Panc1 (cell line): ENCODE data around the gene GOLGA6L10. TPM values are rescaled to one million over a fixed set of nuclear protein-coding genes. Genes with fewer than 3 reads are reported as not detected.
"Not testable (repeated sequence)": the region's sequence is repeated elsewhere in the genome, so short reads cannot be mapped to it uniquely, and the experiment has no call there.

Source experiments
- ATAC-seq: fragments of 200-7000 bp; cut with Tn5 transposase; 2 replicates; pipeline ENCODE4 v1.9.1; 2020; ENCODE audit warnings: mild to moderate bottlenecking, moderate library complexity
- BruUV-seq: library from RNA; stranded (reverse); fragments of 400-500 nt; replicated peaks from 2 replicates; lab custom pipeline; 2021; lab: Mats Ljungman, UMichigan
- CTCF ChIA-PET: fragments of 300-600 bp; sonication (Branson Sonifier 250); formaldehyde crosslinking; loops from one replicate; lab custom pipeline; 2022; ENCODE audit warnings: antibody characterized with exemption; lab: Charles Lee
- POLR2A ChIA-PET: fragments of 300-600 bp; sonication (Branson Sonifier 250); formaldehyde crosslinking; loops from one replicate; lab custom pipeline; 2022; ENCODE audit warnings: antibody characterized with exemption; lab: Charles Lee
- DNase-seq: peaks from one replicate; pipeline ENCODE4 v3.0.0-alpha.2; 2010; ENCODE audit warnings: low read depth, low spot score
- H3K27ac ChIP-seq: 2 replicates; pipeline ENCODE4 v1.5.1; 2011; ENCODE audit warnings: mild to moderate bottlenecking, low read length, inconsistent platforms
- H3K27me3 ChIP-seq: fragments of 200-500 bp; sonication (Bioruptor generic); 2 replicates; pipeline ENCODE4 v1.6.0; 2014; ENCODE audit warnings: low read length, inconsistent platforms; ENCODE audit not compliant: control insufficient read depth, insufficient read depth
- H3K36me3 ChIP-seq: fragments of 200-500 bp; sonication (Bioruptor generic); 2 replicates; pipeline ENCODE4 v1.5.1; 2014; ENCODE audit warnings: inconsistent platforms, mild to moderate bottlenecking, low read length, moderate library complexity; ENCODE audit not compliant: control insufficient read depth, insufficient read depth
- H3K4me1 ChIP-seq: 2 replicates; pipeline ENCODE4 v1.5.1; 2011; ENCODE audit warnings: inconsistent platforms, mild to moderate bottlenecking, low read length, moderate library complexity; ENCODE audit not compliant: control insufficient read depth, insufficient read depth
- H3K4me3 ChIP-seq, 2 experiments: 2 replicates each; pipeline ENCODE4 v1.5.1; 2011 to 2012; ENCODE audit warnings: low read depth in 2 of 2, low read length in 2 of 2, mild to moderate bottlenecking in 2 of 2, inconsistent platforms in 1 of 2, moderate library complexity in 1 of 2
- H3K9me3 ChIP-seq: fragments of 200-500 bp; sonication (Bioruptor generic); 2 replicates; pipeline ENCODE4 v1.5.1; 2014; ENCODE audit warnings: low read depth, mild to moderate bottlenecking, inconsistent platforms, low read length, moderate library complexity; ENCODE audit not compliant: control insufficient read depth, insufficient read depth
- POLR2AphosphoS5 ChIP-seq: IDR thresholded peaks from 2 replicates; pipeline ENCODE4 v1.6.1; 2012; ENCODE audit warnings: mild to moderate bottlenecking, low read depth, low read length, moderate library complexity
- SIN3A ChIP-seq: IDR thresholded peaks from 2 replicates; pipeline ENCODE4 v1.6.1; 2012; ENCODE audit warnings: low read depth, mild to moderate bottlenecking, low read length, moderate library complexity, borderline replicate concordance; ENCODE audit not compliant: insufficient read depth
- TCF7L2 ChIP-seq: IDR thresholded peaks from 2 replicates; pipeline ENCODE4 v1.6.1; 2011; ENCODE audit warnings: mild to moderate bottlenecking, low read depth, low read length, inconsistent platforms
- in situ Hi-C: cut with HindIII; loops from 2 replicates; pipeline ENCODE4 v1.10.0; 2016; ENCODE audit warnings: low sequenced_read_pairs, low pct_unique_long_range_greater_than_20kb
- intact Hi-C: fragments of 100-400 bp; cut with micrococcal nuclease; formaldehyde crosslinking; loops from one replicate; pipeline ENCODE4 v1.10.0; 2022; ENCODE audit not compliant: unreplicated experiment
- total RNA-seq: library from RNA; stranded (reverse); gene quantifications from one replicate; pipeline ENCODE4 v1.2.1, GENCODE V29; 2021; ENCODE audit not compliant: unreplicated experiment
- TF ChIP-seq, protein P1 (sequence below): fragments of 450-650 bp; IDR thresholded peaks from 2 replicates; pipeline ENCODE4 v1.5.1; 2017; ENCODE audit warnings: mild to moderate bottlenecking
- TF ChIP-seq, protein P2 (sequence below), 2 experiments: IDR thresholded peaks; 2 replicates each; pipeline ENCODE4 v1.6.1; 2011 to 2012; ENCODE audit warnings: low read depth in 2 of 2, control low read depth in 1 of 2, low read length in 1 of 2, mild to moderate bottlenecking in 1 of 2, moderate library complexity in 1 of 2; ENCODE audit not compliant: insufficient read depth in 1 of 2

GOLGA6L10 gene
- total RNA-seq, 1 experiment from 2014 or later = 3.5 TPM

DNA sequence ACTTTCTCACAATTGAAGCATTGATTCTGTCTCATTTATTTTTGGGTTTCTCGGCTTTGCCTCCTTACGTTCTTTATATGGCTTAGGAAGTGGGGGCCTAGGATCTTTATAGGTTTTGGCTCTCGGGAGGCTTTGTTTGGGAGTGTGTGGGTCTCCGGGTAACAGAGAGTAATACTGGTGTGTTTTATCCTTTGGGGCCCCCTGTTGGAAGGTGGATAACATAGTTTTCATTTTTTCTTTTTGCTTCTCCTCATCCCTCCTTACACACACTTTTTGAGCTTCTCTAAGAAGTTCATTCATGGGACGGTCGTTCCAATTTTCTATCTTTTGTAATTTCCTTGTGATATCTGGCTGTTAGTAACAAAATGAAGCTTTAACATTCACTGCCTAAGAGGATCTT lies 30.3 kb upstream of the GOLGA6L10 start:
- BruUV-seq, CTCF ChIA-PET, H3K9me3 ChIP-seq, H3K4me3 ChIP-seq, ATAC-seq, H3K27me3 ChIP-seq, intact Hi-C loops, in situ Hi-C loops, DNase-seq, POLR2A ChIA-PET, H3K36me3 ChIP-seq, H3K27ac ChIP-seq, H3K4me1 ChIP-seq: not testable (repeated sequence)
- TF ChIP-seq, protein P1, sequence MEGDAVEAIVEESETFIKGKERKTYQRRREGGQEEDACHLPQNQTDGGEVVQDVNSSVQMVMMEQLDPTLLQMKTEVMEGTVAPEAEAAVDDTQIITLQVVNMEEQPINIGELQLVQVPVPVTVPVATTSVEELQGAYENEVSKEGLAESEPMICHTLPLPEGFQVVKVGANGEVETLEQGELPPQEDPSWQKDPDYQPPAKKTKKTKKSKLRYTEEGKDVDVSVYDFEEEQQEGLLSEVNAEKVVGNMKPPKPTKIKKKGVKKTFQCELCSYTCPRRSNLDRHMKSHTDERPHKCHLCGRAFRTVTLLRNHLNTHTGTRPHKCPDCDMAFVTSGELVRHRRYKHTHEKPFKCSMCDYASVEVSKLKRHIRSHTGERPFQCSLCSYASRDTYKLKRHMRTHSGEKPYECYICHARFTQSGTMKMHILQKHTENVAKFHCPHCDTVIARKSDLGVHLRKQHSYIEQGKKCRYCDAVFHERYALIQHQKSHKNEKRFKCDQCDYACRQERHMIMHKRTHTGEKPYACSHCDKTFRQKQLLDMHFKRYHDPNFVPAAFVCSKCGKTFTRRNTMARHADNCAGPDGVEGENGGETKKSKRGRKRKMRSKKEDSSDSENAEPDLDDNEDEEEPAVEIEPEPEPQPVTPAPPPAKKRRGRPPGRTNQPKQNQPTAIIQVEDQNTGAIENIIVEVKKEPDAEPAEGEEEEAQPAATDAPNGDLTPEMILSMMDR = peak; percentile 49

DNA sequence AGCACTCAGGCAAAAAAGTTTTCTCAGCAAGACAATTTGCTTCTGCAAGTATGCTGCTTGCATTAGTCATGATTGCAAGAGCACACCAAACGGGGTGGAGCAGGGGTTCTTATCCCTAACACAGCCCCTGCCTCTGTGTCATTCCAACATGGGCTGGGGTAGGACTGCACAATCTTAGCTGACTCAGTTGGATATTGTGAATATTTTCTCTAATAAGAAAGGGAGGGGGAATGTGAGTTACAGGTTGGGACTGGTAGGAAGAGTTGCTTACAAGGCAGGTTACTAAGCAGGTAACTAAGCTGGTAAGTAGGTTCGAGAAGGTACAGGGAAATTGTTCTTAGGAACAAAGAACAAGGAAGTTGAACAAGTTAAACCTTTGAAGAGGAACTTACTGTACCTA lies 24.4 kb upstream of the GOLGA6L10 start:
- H3K4me3 ChIP-seq, H3K4me1 ChIP-seq, intact Hi-C loops, H3K9me3 ChIP-seq, in situ Hi-C loops, H3K27ac ChIP-seq, H3K36me3 ChIP-seq, BruUV-seq, H3K27me3 ChIP-seq, ATAC-seq, CTCF ChIA-PET, DNase-seq, POLR2A ChIA-PET: not testable (repeated sequence)

DNA sequence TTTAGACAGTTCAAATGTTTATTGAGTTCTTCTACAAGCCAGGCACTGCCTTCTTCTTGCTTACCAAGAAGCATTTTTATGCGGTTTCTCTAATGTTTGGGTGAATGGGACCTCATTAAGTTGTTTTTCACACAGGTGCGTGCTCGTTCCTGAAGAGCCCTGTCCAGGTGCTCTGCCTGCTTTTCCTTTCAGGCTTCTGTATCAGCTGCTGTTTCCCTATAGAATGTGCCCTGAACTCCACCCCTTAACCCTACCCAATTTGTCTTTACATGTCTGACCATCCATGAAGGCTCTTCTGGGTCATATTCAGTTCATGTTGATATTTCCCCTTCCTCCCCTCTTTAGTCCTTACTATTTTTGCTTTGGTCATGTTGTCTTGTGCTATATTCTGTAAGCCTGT lies 22.4 kb upstream of the GOLGA6L10 start:
- TF ChIP-seq POLR2AphosphoS5 (no peak), TCF7L2 (no peak), SIN3A (no peak)
- TF ChIP-seq, protein P1 = no peak
- TF ChIP-seq, protein P2, sequence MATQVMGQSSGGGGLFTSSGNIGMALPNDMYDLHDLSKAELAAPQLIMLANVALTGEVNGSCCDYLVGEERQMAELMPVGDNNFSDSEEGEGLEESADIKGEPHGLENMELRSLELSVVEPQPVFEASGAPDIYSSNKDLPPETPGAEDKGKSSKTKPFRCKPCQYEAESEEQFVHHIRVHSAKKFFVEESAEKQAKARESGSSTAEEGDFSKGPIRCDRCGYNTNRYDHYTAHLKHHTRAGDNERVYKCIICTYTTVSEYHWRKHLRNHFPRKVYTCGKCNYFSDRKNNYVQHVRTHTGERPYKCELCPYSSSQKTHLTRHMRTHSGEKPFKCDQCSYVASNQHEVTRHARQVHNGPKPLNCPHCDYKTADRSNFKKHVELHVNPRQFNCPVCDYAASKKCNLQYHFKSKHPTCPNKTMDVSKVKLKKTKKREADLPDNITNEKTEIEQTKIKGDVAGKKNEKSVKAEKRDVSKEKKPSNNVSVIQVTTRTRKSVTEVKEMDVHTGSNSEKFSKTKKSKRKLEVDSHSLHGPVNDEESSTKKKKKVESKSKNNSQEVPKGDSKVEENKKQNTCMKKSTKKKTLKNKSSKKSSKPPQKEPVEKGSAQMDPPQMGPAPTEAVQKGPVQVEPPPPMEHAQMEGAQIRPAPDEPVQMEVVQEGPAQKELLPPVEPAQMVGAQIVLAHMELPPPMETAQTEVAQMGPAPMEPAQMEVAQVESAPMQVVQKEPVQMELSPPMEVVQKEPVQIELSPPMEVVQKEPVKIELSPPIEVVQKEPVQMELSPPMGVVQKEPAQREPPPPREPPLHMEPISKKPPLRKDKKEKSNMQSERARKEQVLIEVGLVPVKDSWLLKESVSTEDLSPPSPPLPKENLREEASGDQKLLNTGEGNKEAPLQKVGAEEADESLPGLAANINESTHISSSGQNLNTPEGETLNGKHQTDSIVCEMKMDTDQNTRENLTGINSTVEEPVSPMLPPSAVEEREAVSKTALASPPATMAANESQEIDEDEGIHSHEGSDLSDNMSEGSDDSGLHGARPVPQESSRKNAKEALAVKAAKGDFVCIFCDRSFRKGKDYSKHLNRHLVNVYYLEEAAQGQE (IDR thresholded peaks at IDR 0.05; ENCODE audit: insufficient read depth in 1 of 2, low read depth in 2 of 2, low read length in 1 of 2) = no peak
- H3K4me3 ChIP-seq = no peak overlapping the region
- intact Hi-C loops (no loop called here), in situ Hi-C loops (no loop called here)
- DNase-seq (no peak), ATAC-seq (no peak)
- ChIA-PET CTCF (no interaction called here), POLR2A (interaction anchor here (0.6 kb wide), 1 partner anchor 691 kb away, joined by 3 read pairs; no protein-coding TSS in a partner anchor)
- no peak overlapping the region for H3K27ac ChIP-seq
- no TSS peak for BruUV-seq
- H3K9me3 ChIP-seq = peaks cover 5% of the 10 kb centered on the region; the same call in 1 of the 2 replicates
- no peaks in the 10 kb centered on the region for H3K27me3 ChIP-seq
- H3K4me1 ChIP-seq = no peaks in the 10 kb centered on the region
- H3K36me3 ChIP-seq = no peaks in the 10 kb centered on the region

DNA sequence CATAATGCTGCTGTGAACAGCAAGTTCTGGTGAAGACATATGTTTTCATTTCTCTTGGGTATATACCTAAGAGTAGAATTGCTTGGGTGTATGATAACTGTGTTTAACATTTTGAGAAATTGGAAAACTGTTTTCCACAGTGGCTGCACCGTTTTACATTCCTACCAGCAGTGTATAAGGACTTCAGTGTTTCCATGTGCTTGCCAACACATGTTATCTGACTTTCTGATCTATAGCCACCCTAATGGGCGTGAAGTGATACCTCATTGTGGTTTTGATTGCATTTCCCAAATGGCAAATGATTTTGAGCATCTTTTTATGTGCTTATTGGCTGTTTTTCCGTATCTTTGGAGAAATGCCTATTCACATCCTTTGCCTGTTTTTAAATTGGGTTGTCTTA lies 18.5 kb upstream of the GOLGA6L10 start:
- in situ Hi-C loops, DNase-seq, intact Hi-C loops, H3K4me3 ChIP-seq, ATAC-seq, CTCF ChIA-PET, BruUV-seq, H3K27me3 ChIP-seq, H3K36me3 ChIP-seq, H3K27ac ChIP-seq, H3K9me3 ChIP-seq, H3K4me1 ChIP-seq, POLR2A ChIA-PET: not testable (repeated sequence)
